WTC11 (cell line): ENCODE results near the gene CNIH3.
"Not testable (repeated sequence)": the region's sequence is repeated elsewhere in the genome, so short reads cannot be mapped to it uniquely, and the experiment has no call there.

Experiments
- ATF1 ChIP-seq: sonication (generic); formaldehyde crosslinking; IDR thresholded peaks from 2 replicates; pipeline ENCODE4 v1.8.1; 2023; ENCODE audit warnings: mild to moderate bottlenecking, moderate library complexity, missing genetic modification reagents
- CREB1 ChIP-seq: sonication (generic); formaldehyde crosslinking; IDR thresholded peaks from 2 replicates; pipeline ENCODE4 v1.8.0; 2023; ENCODE audit warnings: mild to moderate bottlenecking, missing genetic modification reagents
- GABPB1 ChIP-seq: sonication (generic); formaldehyde crosslinking; IDR thresholded peaks from 2 replicates; pipeline ENCODE4 v1.8.1; 2023; ENCODE audit warnings: mild to moderate bottlenecking, missing genetic modification reagents
- ZNF232 ChIP-seq: sonication (generic); formaldehyde crosslinking; IDR thresholded peaks from 2 replicates; pipeline ENCODE4 v1.8.0; 2022; ENCODE audit warnings: mild to moderate bottlenecking, missing genetic modification reagents

GRCh38 chr1:224711231-224711756, 95.2 kb downstream of the CNIH3 start:
- TF ChIP-seq ATF1; GABPB1; ZNF232 (CRISPR knock-in tag); CREB1 (CRISPR knock-in tag): not testable (repeated sequence)
